SW 1271 (cell line): ENCODE measurements around the gene ZNF225.
"Not testable (repeated sequence)": the region's sequence is repeated elsewhere in the genome, so short reads cannot be mapped to it uniquely, and the experiment has no call there.

Source experiments
- DNase-seq, 2 experiments: peaks; one replicate each; lab custom pipeline; 2025; lab: John Stamatoyannopoulos, UW

The ZNF225 gene

DNA sequence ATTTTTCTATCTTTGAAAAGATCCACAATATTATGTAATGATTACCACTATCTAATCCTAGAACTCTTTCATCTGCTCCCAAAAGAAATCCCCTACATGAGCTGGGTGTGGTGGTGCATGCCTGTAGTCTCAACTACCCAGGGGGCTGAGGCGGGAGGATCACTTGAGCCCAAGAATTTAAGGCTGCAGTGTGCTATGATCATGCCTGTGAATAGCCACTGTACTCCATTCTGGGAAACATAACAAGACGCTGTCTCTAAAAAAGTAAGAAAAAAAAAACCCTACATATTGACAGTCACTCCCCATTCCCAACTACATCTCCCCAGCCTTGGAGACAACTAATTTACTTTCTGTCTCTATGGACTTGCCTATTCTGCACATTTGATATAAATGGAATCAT lies 50.6 kb downstream of the ZNF225 start:
- DNase-seq = no peak

GRCh38 chr19:44164327-44164672 lies 51.1 kb downstream of the ZNF225 start:
- DNase-seq = no peak

- DNase-seq = peak; percentile 86 to 98
Measured at GRCh38 chr19:44164673-44165512, 51.7 kb downstream of the ZNF225 start, which contains the start of gene ZNF226. ZNF226 (plus strand) TSS chr19:44165100; CDS start chr19:44170081, 4,981 bp downstream.

- not testable (repeated sequence) for DNase-seq
Measured at GRCh38 chr19:44170660-44171059, 57.5 kb downstream of the ZNF225 start.

- DNase-seq = no peak
Measured at GRCh38 chr19:44176590-44176989, 63.4 kb downstream of the ZNF225 start.

DNA sequence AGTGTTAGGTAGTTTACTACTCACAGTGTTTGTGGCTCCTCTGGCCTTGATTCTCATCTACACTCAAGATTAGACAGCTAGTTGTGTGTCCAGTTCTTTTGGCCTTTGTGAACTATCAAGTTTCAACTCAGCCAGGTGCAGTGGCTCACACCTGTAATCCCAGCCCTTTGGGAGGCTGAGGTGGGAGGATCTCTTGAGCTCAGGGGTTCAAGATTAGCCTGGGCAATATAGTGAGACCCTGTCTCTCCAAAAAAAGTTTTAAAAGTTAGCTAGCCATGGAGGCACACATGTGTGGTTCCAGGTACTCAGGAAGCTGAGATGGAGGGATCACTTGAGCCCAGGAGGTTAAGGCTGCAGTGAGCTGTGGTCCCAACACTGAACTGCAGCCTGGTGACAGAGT lies 67.8 kb downstream of the ZNF225 start:
- no peak for DNase-seq

DNA sequence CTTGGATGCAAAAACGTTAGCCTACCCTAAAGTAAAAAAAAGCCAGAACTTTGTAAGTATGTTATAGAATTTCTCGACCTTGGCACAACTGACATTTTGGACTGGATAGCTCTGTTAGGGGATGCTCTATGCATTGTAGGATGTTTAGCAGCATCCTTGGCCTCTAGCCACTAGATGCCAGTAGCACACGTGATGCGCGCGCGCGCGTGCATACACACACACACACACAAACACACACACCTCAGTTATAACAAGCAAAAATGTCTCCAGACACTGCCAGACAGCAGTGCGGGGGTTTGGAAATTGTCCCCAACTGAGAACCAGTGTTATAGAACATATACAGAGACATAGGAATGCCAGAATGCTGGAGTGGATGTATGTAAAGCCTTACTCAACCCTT lies 68.9 kb downstream of the ZNF225 start:
- DNase-seq = no peak
